Neuronal stem cell (in vitro differentiated cells): ENCODE measurements around the gene KLHL18.

Experiments
- DNase-seq: peaks from one replicate; pipeline ENCODE4 v3.0.0-alpha.2; 2013; ENCODE audit warnings: low spot score
- H2AFZ ChIP-seq: one replicate; pipeline ENCODE4 v1.6.1; 2013; ENCODE audit warnings: mild to moderate bottlenecking, low read length, inconsistent platforms
- H2AK5ac ChIP-seq: 2 replicates; pipeline ENCODE4 v1.6.1; 2013; ENCODE audit warnings: low read depth, mild to moderate bottlenecking, inconsistent platforms, low read length, moderate library complexity, mixed read lengths
- H2BK120ac ChIP-seq: 2 replicates; pipeline ENCODE4 v1.6.1; 2013; ENCODE audit warnings: low read depth, mild to moderate bottlenecking, inconsistent platforms, low read length, moderate library complexity, mixed read lengths
- H2BK12ac ChIP-seq: one replicate; pipeline ENCODE4 v1.6.1; 2013; ENCODE audit warnings: low read length, inconsistent platforms
- H2BK15ac ChIP-seq: 2 replicates; pipeline ENCODE4 v1.6.1; 2013; ENCODE audit warnings: mild to moderate bottlenecking, low read length, inconsistent platforms, mixed read lengths
- H2BK5ac ChIP-seq: one replicate; pipeline ENCODE4 v1.6.1; 2013; ENCODE audit warnings: inconsistent platforms, mild to moderate bottlenecking, low read length, moderate library complexity
- H3K14ac ChIP-seq: one replicate; pipeline ENCODE4 v1.6.1; 2013; ENCODE audit warnings: low read length, inconsistent platforms
- H3K18ac ChIP-seq: 2 replicates; pipeline ENCODE4 v1.6.1; 2013; ENCODE audit warnings: low read length, inconsistent platforms
- H3K23ac ChIP-seq: 2 replicates; pipeline ENCODE4 v1.6.1; 2013; ENCODE audit warnings: low read depth, mild to moderate bottlenecking, mixed read lengths, low read length, inconsistent platforms; ENCODE audit not compliant: poor library complexity
- H3K27ac ChIP-seq: replicated peaks from 3 replicates; pipeline ENCODE4 v1.5.1; 2013; ENCODE audit warnings: low read length, inconsistent platforms
- H3K27me3 ChIP-seq, 3 experiments: 2 replicates each; pipeline ENCODE4 v1.6.1; 2013; ENCODE audit warnings: low read length in 3 of 3, mild to moderate bottlenecking in 2 of 3, inconsistent platforms in 1 of 3, low read depth in 1 of 3, mixed read lengths in 1 of 3, moderate library complexity in 1 of 3; ENCODE audit not compliant: control insufficient read depth in 3 of 3, insufficient read depth in 3 of 3
- H3K36me3 ChIP-seq, 2 donors: replicated peaks in 1 of 2; 2 replicates each; pipeline ENCODE4 v1.6.1; 2013; ENCODE audit warnings: low read length in 2 of 2; ENCODE audit not compliant: control insufficient read depth in 2 of 2, insufficient read depth in 2 of 2
- H3K4ac ChIP-seq: 2 replicates; pipeline ENCODE4 v1.6.1; 2013; ENCODE audit warnings: inconsistent platforms, mild to moderate bottlenecking, low read length, moderate library complexity
- H3K4me1 ChIP-seq, 2 donors: 1 replicate in 1 of 2; 2 replicates in 1 of 2; pipeline ENCODE4 v1.6.1; 2013; ENCODE audit warnings: low read length in 2 of 2, low read depth in 1 of 2; ENCODE audit not compliant: control insufficient read depth in 2 of 2, insufficient read depth in 1 of 2
- H3K4me2 ChIP-seq: one replicate; pipeline ENCODE4 v1.6.1; 2013; ENCODE audit warnings: mild to moderate bottlenecking, low read length, inconsistent platforms; ENCODE audit not compliant: insufficient read depth, poor library complexity, severe bottlenecking
- H3K4me3 ChIP-seq, 2 donors: 2 replicates each; pipeline ENCODE4 v1.5.1; 2013; ENCODE audit warnings: low read length in 2 of 2, mild to moderate bottlenecking in 2 of 2, inconsistent platforms in 1 of 2, moderate library complexity in 1 of 2
- H3K79me1 ChIP-seq: one replicate; pipeline ENCODE4 v1.6.1; 2013; ENCODE audit warnings: low read depth, mild to moderate bottlenecking, inconsistent platforms, low read length, moderate library complexity
- H3K9ac ChIP-seq: one replicate; pipeline ENCODE4 v1.6.1; 2013; ENCODE audit warnings: mild to moderate bottlenecking, low read depth, low read length, inconsistent platforms; ENCODE audit not compliant: poor library complexity
- H3K9me3 ChIP-seq, 2 donors: replicated peaks in 1 of 2; 2 replicates each; pipeline versions ENCODE3 to v1.6.1; 2013; ENCODE audit warnings: low read length in 2 of 2, mild to moderate bottlenecking in 2 of 2, inconsistent platforms in 1 of 2, low read depth in 1 of 2, mixed read lengths in 1 of 2, moderate library complexity in 1 of 2; ENCODE audit not compliant: control insufficient read depth in 2 of 2, insufficient read depth in 1 of 2
- H4K8ac ChIP-seq: one replicate; pipeline ENCODE4 v1.6.1; 2013; ENCODE audit warnings: low read depth, mild to moderate bottlenecking, inconsistent platforms, low read length, moderate library complexity
- H4K91ac ChIP-seq: one replicate; pipeline ENCODE4 v1.6.1; 2013; ENCODE audit warnings: low read length, low read depth, mild to moderate bottlenecking, inconsistent platforms; ENCODE audit not compliant: poor library complexity
- WGBS, 2 donors: extraction: QIAGEN DNeasy Blood & Tissue Kit; methylation state at CpG; one replicate each; pipeline ENCODE4 v1.1.7; 2013; ENCODE audit warnings: missing lambda C conversion rate in 2 of 2, mixed read lengths in 1 of 2; ENCODE audit not compliant: insufficient read length in 2 of 2, insufficient replicate concordance in 1 of 2; ENCODE audit errors: extremely low coverage in 2 of 2; 5-methylcytosine and 5-hydroxymethylcytosine counted together

KLHL18 gene

DNA sequence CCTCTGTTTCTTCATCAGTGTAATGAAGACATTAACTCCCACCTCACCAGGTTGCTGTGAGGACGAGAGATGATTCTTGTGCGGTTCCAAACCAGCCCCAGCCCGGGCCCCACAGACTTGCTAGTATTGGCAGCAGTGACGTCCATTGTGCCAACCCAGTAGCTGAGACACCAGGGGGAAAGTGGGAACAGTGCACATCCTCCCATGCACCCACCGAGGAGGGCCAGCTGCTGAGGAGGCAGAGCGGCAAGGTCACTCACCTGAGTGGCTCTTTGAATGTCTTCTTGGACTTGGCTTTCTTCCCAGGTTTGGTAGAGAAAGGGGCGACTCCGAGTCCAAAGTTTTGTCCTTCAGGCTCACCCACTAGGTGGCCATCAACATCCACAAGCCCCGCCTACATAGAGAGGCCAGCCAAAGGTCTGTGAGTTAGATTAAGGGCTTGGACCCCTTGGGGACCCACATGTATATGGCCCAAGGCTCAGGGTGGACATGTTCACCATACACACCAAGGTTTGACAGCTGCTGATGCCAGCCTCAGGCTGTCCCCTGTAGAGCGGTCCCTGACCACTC, 38.1 kb upstream of the KLHL18 start:
- no peak overlapping the region for H2BK12ac ChIP-seq
- no peak overlapping the region for H3K4me2 ChIP-seq
- no peak overlapping the region for H3K18ac ChIP-seq
- H3K27ac ChIP-seq: no peak overlapping the region
- no peak overlapping the region for H2BK15ac ChIP-seq
- H3K79me1 ChIP-seq: no peaks in the 10 kb centered on the region
- H3K4me3 ChIP-seq: no peak overlapping the region
- H2BK5ac ChIP-seq: no peak overlapping the region
- H3K23ac ChIP-seq: no peak overlapping the region
- DNase-seq: no peak
- H3K9me3 ChIP-seq: no peaks in the 10 kb centered on the region
- no peak overlapping the region for H4K8ac ChIP-seq
- no peak overlapping the region for H3K9ac ChIP-seq
- H3K27me3 ChIP-seq: no peaks in the 10 kb centered on the region
- no CpG with 5 or more reads among the region's 10 CpGs for WGBS, 2 donors
- H2AK5ac ChIP-seq: no peak overlapping the region
- H2BK120ac ChIP-seq: no peak overlapping the region
- no peaks in the 10 kb centered on the region for H3K4me1 ChIP-seq
- no peak overlapping the region for H3K14ac ChIP-seq
- no peaks in the 10 kb centered on the region for H3K36me3 ChIP-seq
- H2AFZ ChIP-seq: no peak overlapping the region
- H4K91ac ChIP-seq: no peak overlapping the region
- H3K4ac ChIP-seq: no peak overlapping the region

DNA sequence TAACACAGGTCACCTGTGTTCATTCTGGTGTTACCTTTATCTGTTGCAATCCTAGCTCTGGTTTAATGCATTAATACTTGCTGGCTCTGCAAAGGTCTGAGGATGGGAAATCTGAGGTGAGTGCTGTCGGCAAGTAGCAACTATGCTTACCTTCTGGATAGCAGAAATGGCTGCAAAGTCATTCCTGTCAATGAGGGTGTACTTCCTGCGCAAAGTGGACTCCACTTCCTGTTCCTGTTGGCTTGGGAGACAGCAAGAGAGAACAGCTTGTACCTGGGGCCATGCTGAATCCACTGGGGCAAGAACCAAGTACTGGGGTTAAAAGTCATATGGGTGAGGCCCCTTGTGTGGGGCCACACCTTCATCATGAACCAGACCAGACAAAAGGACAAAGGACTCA, 37.5 kb upstream of the KLHL18 start:
- Histone ChIP-seq H3K18ac (no peak overlapping the region), H2AFZ (no peak overlapping the region), H3K4me2 (no peak overlapping the region), H2AK5ac (no peak overlapping the region), H3K27me3 (no peaks in the 10 kb centered on the region), H2BK12ac (no peak overlapping the region), H3K23ac (no peak overlapping the region), H2BK5ac (no peak overlapping the region), H3K14ac (no peak overlapping the region), H3K27ac (no peak overlapping the region), H3K36me3 (no peaks in the 10 kb centered on the region), H2BK15ac (no peak overlapping the region), H3K9me3 (no peaks in the 10 kb centered on the region), H2BK120ac (no peak overlapping the region), H3K79me1 (no peaks in the 10 kb centered on the region), H3K4me1 (no peaks in the 10 kb centered on the region), H4K8ac (no peak overlapping the region), H3K4ac (no peak overlapping the region), H3K9ac (no peak overlapping the region), H3K4me3 (no peak overlapping the region), H4K91ac (no peak overlapping the region)
- DNase-seq: no peak
- no CpG with 5 or more reads among the region's 2 CpGs for WGBS, 2 donors

DNA sequence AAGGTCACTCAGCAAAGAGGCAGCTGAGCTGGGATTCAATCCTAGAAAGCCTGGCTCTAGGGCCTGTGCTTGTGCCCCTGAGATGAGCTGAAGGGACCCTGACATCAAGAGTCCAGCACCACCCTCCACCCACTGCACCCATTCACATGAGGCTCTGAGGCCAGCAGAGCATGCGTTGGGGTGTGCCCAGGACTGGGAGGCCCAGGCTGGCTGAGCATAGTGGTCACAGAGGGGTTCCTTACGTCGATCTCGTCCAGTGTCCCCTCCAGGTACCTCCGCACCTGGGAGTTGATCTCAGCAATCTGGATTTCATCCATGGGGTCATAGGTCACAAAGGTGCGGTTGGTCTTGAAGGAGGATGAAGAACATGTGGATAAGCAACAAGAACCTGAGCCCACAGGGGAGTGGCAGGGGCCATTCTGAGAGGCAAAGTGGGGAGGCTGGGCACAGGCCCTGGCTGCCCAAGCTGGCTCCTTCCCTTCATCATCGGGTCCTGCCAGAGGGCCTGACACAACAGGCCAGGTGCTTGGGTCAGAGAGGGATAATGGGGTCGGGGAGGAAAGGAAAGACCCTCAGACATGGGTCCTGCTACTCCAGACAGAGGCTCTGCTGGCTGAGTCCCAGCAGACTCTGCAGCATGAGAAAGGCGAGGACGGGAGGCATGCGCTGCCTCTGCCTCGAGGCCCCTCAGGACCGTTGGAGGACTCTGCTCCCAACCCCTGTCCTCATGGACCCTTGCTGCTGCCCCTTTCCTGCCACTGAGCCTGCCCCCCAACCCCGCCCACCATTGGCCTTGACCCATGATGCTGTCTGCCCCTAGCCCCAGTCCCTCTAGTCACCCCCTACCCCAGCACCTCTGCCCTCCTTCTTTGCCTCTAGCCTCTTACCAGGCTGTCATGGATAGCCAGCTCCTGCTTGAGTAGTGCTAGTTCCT, 35.3 kb upstream of the KLHL18 start:
- H2BK12ac ChIP-seq: no peak overlapping the region
- WGBS, 2 donors: no CpG with 5 or more reads among the region's 14 CpGs
- no peak overlapping the region for H3K4me2 ChIP-seq
- H2AK5ac ChIP-seq: no peak overlapping the region
- no peaks in the 10 kb centered on the region for H3K36me3 ChIP-seq
- H3K27ac ChIP-seq: no peak overlapping the region
- no peak overlapping the region for H4K8ac ChIP-seq
- H3K27me3 ChIP-seq: no peaks in the 10 kb centered on the region
- no peak overlapping the region for H4K91ac ChIP-seq
- no peak overlapping the region for H3K23ac ChIP-seq
- peak overlapping the region in 1 of 2 donors; percentile 28 for H3K4me3 ChIP-seq
- H3K18ac ChIP-seq: no peak overlapping the region
- H3K14ac ChIP-seq: no peak overlapping the region
- no peak overlapping the region for H2BK120ac ChIP-seq
- no peak overlapping the region for H2BK15ac ChIP-seq
- H3K79me1 ChIP-seq: no peaks in the 10 kb centered on the region
- peak overlapping the region; percentile 15 for H3K9ac ChIP-seq
- H3K9me3 ChIP-seq: no peaks in the 10 kb centered on the region
- no peak for DNase-seq
- H2AFZ ChIP-seq: no peak overlapping the region
- H3K4ac ChIP-seq: no peak overlapping the region
- H3K4me1 ChIP-seq: no peaks in the 10 kb centered on the region
- peak overlapping the region; percentile 17 for H2BK5ac ChIP-seq

DNA sequence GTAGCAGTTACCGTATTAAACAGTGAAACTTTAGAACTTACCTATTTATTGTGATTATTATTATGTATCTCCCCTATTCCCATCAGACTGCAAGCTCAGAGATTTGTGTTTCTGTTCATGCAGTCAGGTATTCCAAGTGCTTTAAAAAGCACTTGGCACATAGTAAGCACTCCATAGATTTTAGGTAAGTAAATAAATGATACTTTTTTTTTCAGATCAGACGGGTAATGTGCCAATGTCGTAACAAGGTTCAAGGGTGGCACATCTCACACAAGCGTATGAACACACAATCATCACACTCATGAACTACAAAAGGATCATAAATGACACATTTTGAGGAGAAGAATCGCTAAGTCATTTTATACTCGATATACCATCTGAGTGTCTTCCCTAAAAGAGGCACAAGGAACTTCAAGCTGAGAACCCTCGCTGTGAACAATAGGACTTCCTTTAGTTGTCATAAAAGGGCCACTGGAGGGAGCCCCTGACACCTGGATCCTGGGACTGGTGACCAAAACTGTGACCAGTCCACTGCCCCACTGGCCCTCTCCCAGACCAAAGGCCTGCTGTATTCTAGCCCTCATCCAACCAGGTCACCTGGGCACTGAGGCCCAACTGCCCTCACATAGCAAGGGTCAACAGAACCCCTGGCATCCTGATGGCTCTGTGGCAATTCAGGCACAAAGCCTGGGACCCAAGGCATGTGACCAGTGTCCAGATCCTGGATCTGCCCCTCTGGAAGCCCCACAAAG, 32.3 kb upstream of the KLHL18 start:
- no peak overlapping the region for H2BK15ac ChIP-seq
- H4K91ac ChIP-seq: no peak overlapping the region
- H3K9ac ChIP-seq: no peak overlapping the region
- H2BK120ac ChIP-seq: no peak overlapping the region
- no peak overlapping the region for H2BK12ac ChIP-seq
- no peak overlapping the region for H2BK5ac ChIP-seq
- H3K36me3 ChIP-seq: no peaks in the 10 kb centered on the region
- H3K23ac ChIP-seq: no peak overlapping the region
- no peak overlapping the region for H3K27ac ChIP-seq
- no CpG with 5 or more reads among the region's 7 CpGs for WGBS, 2 donors
- H3K4ac ChIP-seq: no peak overlapping the region
- H2AFZ ChIP-seq: no peak overlapping the region
- H3K9me3 ChIP-seq: no peaks in the 10 kb centered on the region
- no peaks in the 10 kb centered on the region for H3K79me1 ChIP-seq
- peaks cover 0 to 6% (median 0%) of the 10 kb centered on the region in 3 experiments for H3K27me3 ChIP-seq
- no peak overlapping the region for H3K4me2 ChIP-seq
- no peak overlapping the region for H3K4me3 ChIP-seq
- no peaks in the 10 kb centered on the region for H3K4me1 ChIP-seq
- H4K8ac ChIP-seq: no peak overlapping the region
- no peak overlapping the region for H3K18ac ChIP-seq
- no peak overlapping the region for H2AK5ac ChIP-seq
- no peak overlapping the region for H3K14ac ChIP-seq
- peak; percentile 14 for DNase-seq
